ENCODE results near the gene ATP8B4.

Gene ATP8B4

GRCh38 chr15:49987896-49988295 is 131.1 kb downstream of the ATP8B4 start:
- no peak for DNase-seq (ENCODE audit: low read depth in 2 of 2)
- TF ChIP-seq CTCF (IDR thresholded peaks at IDR 0.05; ENCODE audit: low read depth, low read length) = no peak

GRCh38 chr15:49987198-49987785 is 131.7 kb downstream of the ATP8B4 start:
- TF ChIP-seq CTCF (IDR thresholded peaks at IDR 0.05; ENCODE audit: low read depth, low read length) = no peak
- peak; percentile 19 to 68 for DNase-seq (ENCODE audit: low read depth in 2 of 2)
- no peak overlapping the region for H3K4me3 ChIP-seq (replicated peaks in 1 of 2; ENCODE audit: low read depth in 2 of 2, low read length in 2 of 2)

More at GRCh38 chr15:49987896-49988295, 131.1 kb downstream of the ATP8B4 start:
- no peak overlapping the region for H3K4me3 ChIP-seq (replicated peaks in 1 of 2; ENCODE audit: low read depth in 2 of 2, low read length in 2 of 2)

- DNase-seq (ENCODE audit: low read depth in 2 of 2) = no peak
- H3K4me3 ChIP-seq (replicated peaks in 1 of 2; ENCODE audit: low read depth in 2 of 2, low read length in 2 of 2) = no peak overlapping the region
- TF ChIP-seq CTCF (IDR thresholded peaks at IDR 0.05; ENCODE audit: low read depth, low read length) = no peak
Measured at GRCh38 chr15:49986326-49986725, 132.7 kb downstream of the ATP8B4 start.

GRCh38 chr15:49985463-49985862 is 133.6 kb downstream of the ATP8B4 start:
- no peak overlapping the region for H3K4me3 ChIP-seq (replicated peaks in 1 of 2; ENCODE audit: low read depth in 2 of 2, low read length in 2 of 2)
- DNase-seq (ENCODE audit: low read depth in 2 of 2) = no peak
- TF ChIP-seq CTCF (IDR thresholded peaks at IDR 0.05; ENCODE audit: low read depth, low read length) = no peak

GRCh38 chr15:49984436-49984835 is 134.6 kb downstream of the ATP8B4 start:
- H3K4me3 ChIP-seq (replicated peaks in 1 of 2; ENCODE audit: low read depth in 2 of 2, low read length in 2 of 2) = no peak overlapping the region
- DNase-seq (ENCODE audit: low read depth in 2 of 2) = no peak
- no peak for TF ChIP-seq CTCF (IDR thresholded peaks at IDR 0.05; ENCODE audit: low read depth, low read length)

GRCh38 chr15:49982584-49982983 is 136.4 kb downstream of the ATP8B4 start:
- TF ChIP-seq CTCF (IDR thresholded peaks at IDR 0.05; ENCODE audit: low read depth, low read length) = no peak
- peak in 1 of 2 donors; percentile 41 for DNase-seq (ENCODE audit: low read depth in 2 of 2)
- H3K4me3 ChIP-seq (replicated peaks in 1 of 2; ENCODE audit: low read depth in 2 of 2, low read length in 2 of 2) = no peak overlapping the region

All from cardiac fibroblast (primary cell).